NCI-H748 treated with DMSO at 0.1 percent for 48 hours (cell line): ENCODE data around the gene IRX4.
"Not testable (repeated sequence)": the region's sequence is repeated elsewhere in the genome, so short reads cannot be mapped to it uniquely, and the experiment has no call there.

Experiments used
- DNase-seq: peaks from one replicate; lab custom pipeline; 2025; lab: John Stamatoyannopoulos, UW

Gene IRX4

GRCh38 chr5:1877103-1878049, 5.3 kb downstream of the IRX4 start:
- DNase-seq, result no peak

GRCh38 chr5:1876660-1877064, 6.1 kb downstream of the IRX4 start:
- no peak for DNase-seq

- peak; percentile 60 for DNase-seq
Observed at GRCh38 chr5:1875843-1876659, 6.7 kb downstream of the IRX4 start.

- no peak for DNase-seq
Observed at GRCh38 chr5:1875281-1875842, 7.4 kb downstream of the IRX4 start.

GRCh38 chr5:1874771-1875220, 7.9 kb downstream of the IRX4 start:
- peak; percentile 87 for DNase-seq

- DNase-seq, result peak; percentile 62
Observed at GRCh38 chr5:1874348-1874747, 8.4 kb downstream of the IRX4 start.

GRCh38 chr5:1873243-1873959, 9.3 kb downstream of the IRX4 start:
- DNase-seq, result no peak

- no peak for DNase-seq
Observed at GRCh38 chr5:1871441-1871840, 11.3 kb downstream of the IRX4 start.

GRCh38 chr5:1870435-1871272, 12.1 kb downstream of the IRX4 start:
- DNase-seq, result not testable (repeated sequence)

- no peak for DNase-seq
Observed at GRCh38 chr5:1868886-1869475, 13.7 kb downstream of the IRX4 start.

- no peak for DNase-seq
Observed at GRCh38 chr5:1867815-1868143, 14.9 kb downstream of the IRX4 start.

GRCh38 chr5:1867114-1867814, 15.5 kb downstream of the IRX4 start:
- DNase-seq, result no peak

- DNase-seq, result no peak
Observed at GRCh38 chr5:1865948-1866347, 16.8 kb downstream of the IRX4 start.

- no peak for DNase-seq
Observed at GRCh38 chr5:1865486-1865885, 17.2 kb downstream of the IRX4 start.

- DNase-seq, result no peak
Observed at GRCh38 chr5:1864896-1865440, 17.8 kb downstream of the IRX4 start.

GRCh38 chr5:1860949-1861348, 21.8 kb downstream of the IRX4 start:
- no peak for DNase-seq

- DNase-seq, result no peak
Observed at GRCh38 chr5:1860021-1860610, 22.6 kb downstream of the IRX4 start.

- no peak for DNase-seq
Observed at GRCh38 chr5:1859099-1859498, 23.6 kb downstream of the IRX4 start.

GRCh38 chr5:1858436-1858835, 24.3 kb downstream of the IRX4 start:
- no peak for DNase-seq
